Loucy (cell line): Measurements from ENCODE around the gene FOXM1.

Source experiments
- EZH2phosphoT487 ChIP-seq: fragments of 200-600 bp; IDR thresholded peaks from 2 replicates; pipeline ENCODE4 v1.6.1; 2018; ENCODE audit warnings: antibody characterized with exemption, mild to moderate bottlenecking, moderate library complexity, borderline replicate concordance
- TF ChIP-seq, protein P1 (sequence below): fragments of 200-600 bp; sonication (generic); conservative IDR thresholded peaks from 2 replicates; pipeline ENCODE4 v1.5.1; 2014; ENCODE audit warnings: mild to moderate bottlenecking, antibody characterized with exemption, low read length

DNA sequence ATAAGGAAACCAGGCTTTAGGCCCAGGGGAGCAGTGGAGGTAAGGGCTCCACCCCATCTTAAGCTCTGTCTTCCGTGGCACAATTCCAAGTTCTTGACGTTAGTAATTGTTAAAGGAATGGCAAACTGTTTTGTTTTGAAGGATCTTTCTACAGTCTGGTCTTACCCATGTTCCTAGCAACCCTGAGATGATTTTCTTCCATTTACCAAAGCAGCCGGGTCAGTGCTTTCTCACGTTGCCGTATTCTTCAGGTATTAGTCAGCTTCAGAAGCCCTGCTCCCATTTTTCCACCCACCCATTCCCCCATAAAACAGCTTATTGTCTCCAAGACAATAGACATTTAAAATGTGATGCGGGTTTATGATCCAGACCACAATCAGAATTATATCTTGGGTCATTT, 52.4 kb downstream of the FOXM1 start:
- TF ChIP-seq, protein P1, sequence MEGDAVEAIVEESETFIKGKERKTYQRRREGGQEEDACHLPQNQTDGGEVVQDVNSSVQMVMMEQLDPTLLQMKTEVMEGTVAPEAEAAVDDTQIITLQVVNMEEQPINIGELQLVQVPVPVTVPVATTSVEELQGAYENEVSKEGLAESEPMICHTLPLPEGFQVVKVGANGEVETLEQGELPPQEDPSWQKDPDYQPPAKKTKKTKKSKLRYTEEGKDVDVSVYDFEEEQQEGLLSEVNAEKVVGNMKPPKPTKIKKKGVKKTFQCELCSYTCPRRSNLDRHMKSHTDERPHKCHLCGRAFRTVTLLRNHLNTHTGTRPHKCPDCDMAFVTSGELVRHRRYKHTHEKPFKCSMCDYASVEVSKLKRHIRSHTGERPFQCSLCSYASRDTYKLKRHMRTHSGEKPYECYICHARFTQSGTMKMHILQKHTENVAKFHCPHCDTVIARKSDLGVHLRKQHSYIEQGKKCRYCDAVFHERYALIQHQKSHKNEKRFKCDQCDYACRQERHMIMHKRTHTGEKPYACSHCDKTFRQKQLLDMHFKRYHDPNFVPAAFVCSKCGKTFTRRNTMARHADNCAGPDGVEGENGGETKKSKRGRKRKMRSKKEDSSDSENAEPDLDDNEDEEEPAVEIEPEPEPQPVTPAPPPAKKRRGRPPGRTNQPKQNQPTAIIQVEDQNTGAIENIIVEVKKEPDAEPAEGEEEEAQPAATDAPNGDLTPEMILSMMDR = no peak
- no peak for TF ChIP-seq EZH2phosphoT487
